ENCODE results near the gene SIDT2. TPM values are rescaled to one million over a fixed set of nuclear protein-coding genes. Genes with fewer than 3 reads are reported as not detected.

Gene SIDT2
- total and polyA plus RNA-seq, 2 of the 13 experiments (the other 11 are each of a cell fraction or from before 2014, with no cell fraction given), result 11.5 to 28.0 TPM

DNA sequence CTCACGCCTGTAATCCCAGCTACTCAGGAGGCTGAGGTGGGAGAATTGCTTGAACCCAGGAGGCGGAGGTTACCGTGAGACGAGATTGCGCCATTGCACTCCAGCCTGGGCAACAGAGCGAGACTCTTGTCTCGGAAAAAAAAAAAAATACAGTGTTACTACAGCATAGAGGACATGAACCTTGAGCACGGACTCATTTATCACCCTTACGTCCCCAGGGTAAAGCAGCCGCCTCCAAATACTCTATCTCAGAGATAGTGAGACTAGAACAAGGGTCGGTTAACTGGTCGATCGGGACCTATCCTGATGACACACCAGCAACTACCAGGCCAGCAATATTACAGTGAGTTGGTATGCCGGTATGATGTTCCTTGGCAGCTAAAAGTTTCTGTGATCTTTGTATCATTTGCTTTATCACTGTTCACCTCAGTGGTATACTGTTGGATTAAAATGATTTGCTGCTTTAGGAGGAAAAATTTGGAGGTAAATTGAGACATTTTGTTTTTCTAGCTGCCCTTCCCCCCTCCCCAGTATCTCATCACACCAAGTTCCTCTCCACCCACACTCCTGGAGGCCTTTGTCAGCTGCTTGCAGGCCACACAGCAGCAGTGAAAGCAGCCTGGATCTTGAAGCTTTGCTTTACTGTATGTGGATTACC lies 7.0 kb upstream of the SIDT2 start:
- Histone ChIP-seq H3K79me2 (ENCODE audit: insufficient read depth, low read length) (no peaks in the 10 kb centered on the region), H3K36me3 (replicated peaks in 1 of 2; ENCODE audit: control insufficient read depth in 1 of 2, insufficient read depth in 2 of 2, low read length in 2 of 2) (peaks cover 6 to 31% of the 10 kb centered on the region in 2 experiments; a peak in 4 of 5 replicates), H3K9me3 (ENCODE audit: low read length) (no peaks in the 10 kb centered on the region), H3K4me1 (ENCODE audit: insufficient read depth, low read length) (peaks cover 19% of the 10 kb centered on the region; the same call in 1 of the 2 replicates), H3K9ac (ENCODE audit: insufficient read depth, low read depth, low read length) (no peak overlapping the region), H4K20me1 (ENCODE audit: insufficient read depth, low read length) (no peaks in the 10 kb centered on the region), H3K4me3 (replicated peaks in 1 of 3; ENCODE audit: insufficient read depth in 1 of 3, low read depth in 2 of 3, low read length in 3 of 3) (no peak overlapping the region), H3K27me3 (ENCODE audit: control insufficient read depth in 1 of 2, insufficient read depth in 2 of 2, low read length in 2 of 2) (no peaks in the 10 kb centered on the region), H2AFZ (ENCODE audit: low read length) (no peak overlapping the region), H3K4me2 (ENCODE audit: low read depth, low read length) (no peak overlapping the region), H3K27ac (ENCODE audit: extremely low read length, insufficient read depth, low read length) (no peak overlapping the region)
- TF ChIP-seq ZNF121 (CRISPR knock-in tag; IDR thresholded peaks at IDR 0.05) (peak; percentile 53; the same call in 1 of the 2 replicates), HMG20A (CRISPR knock-in tag; IDR thresholded peaks at IDR 0.05; ENCODE audit: borderline replicate concordance) (no peak), ZNF784 (CRISPR knock-in tag; IDR thresholded peaks at IDR 0.05; ENCODE audit: borderline replicate concordance) (no peak)
- no TSS peak for BruUV-seq (replicated peaks)
- no peak for ATAC-seq
- 89% methylated on average over 13 of the region's 14 CpGs for WGBS (ENCODE audit: low lambda C conversion rate)
- in situ Hi-C loops (cut with HindIII; ENCODE audit: extremely low pct_ligation_motif_present, low pct_unique_long_range_greater_than_20kb) (no loop called here), intact Hi-C loops (cut with micrococcal nuclease; ENCODE audit: unreplicated experiment) (no loop called here)
- DNase-seq (ENCODE audit: low spot score), result no peak
- FAIRE-seq, result no peak
- CTCF ChIA-PET (ENCODE audit: low intra/inter-chr PET ratio, low total read pairs), result no interaction called here
- POLR2A ChIA-PET, result interaction anchor here (1.8 kb wide), 1 partner anchor 27 kb away, joined by 9 read pairs; the partner anchor contains the start of gene PAFAH1B2

DNA sequence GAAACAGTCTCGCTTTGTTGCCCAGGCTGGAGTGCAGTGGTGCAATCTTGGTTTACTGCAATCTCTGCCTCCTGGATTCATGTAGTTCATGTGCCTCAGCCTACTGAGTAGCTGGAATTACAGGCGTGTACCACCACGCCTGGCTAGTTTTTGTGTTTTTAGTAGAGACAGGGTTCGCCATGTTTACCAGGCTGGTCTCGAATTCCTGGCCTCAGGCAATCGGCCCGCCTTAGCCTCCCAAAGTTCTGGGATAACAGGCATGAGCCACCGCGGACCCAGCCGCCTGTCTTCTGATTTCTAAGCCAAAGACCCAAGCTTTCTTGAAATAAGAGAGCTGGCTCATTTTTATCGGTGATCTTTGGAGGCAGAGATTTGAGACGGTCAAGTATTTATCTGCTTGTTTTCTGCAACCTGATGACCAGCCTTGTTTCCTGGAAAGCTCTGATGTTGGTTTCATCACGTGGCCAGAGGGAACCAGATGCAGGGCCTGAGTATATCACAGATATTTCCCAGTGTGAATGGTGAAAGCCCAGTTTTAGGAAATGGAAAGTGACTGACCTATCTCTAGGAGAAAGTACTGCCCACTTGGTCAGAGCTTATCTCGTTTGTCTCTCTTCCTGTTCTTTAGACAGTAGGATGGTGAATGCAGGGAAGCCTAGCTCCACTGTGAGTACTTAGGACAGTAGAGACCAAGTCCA lies 5.7 kb upstream of the SIDT2 start:
- no TSS peak for BruUV-seq (replicated peaks)
- intact Hi-C loops (cut with micrococcal nuclease; ENCODE audit: unreplicated experiment), result no loop called here
- H3K27ac ChIP-seq (ENCODE audit: extremely low read length, insufficient read depth, low read length), result no peak overlapping the region
- no peaks in the 10 kb centered on the region for H4K20me1 ChIP-seq (ENCODE audit: insufficient read depth, low read length)
- DNase-seq (ENCODE audit: low spot score) (no peak), ATAC-seq (peak; percentile 26), FAIRE-seq (no peak)
- H3K9ac ChIP-seq (ENCODE audit: insufficient read depth, low read depth, low read length), result no peak overlapping the region
- no peak overlapping the region for H3K4me2 ChIP-seq (ENCODE audit: low read depth, low read length)
- H2AFZ ChIP-seq (ENCODE audit: low read length), result no peak overlapping the region
- 92% methylated on average over 14 of the region's 14 CpGs for WGBS (ENCODE audit: low lambda C conversion rate)
- H3K4me1 ChIP-seq (ENCODE audit: insufficient read depth, low read length), result peaks cover 23% of the 10 kb centered on the region
- no peak for TF ChIP-seq RARA (CRISPR knock-in tag; IDR thresholded peaks at IDR 0.05)
- peak; percentile 5 for TF ChIP-seq RBM22 (optimal IDR thresholded peaks at IDR 0.05; ENCODE audit: low read length)
- TF ChIP-seq DR1 (CRISPR knock-in tag; IDR thresholded peaks at IDR 0.05), result no peak
- TF ChIP-seq PAF1 (CRISPR knock-in tag; IDR thresholded peaks at IDR 0.05), result peak; percentile 61; the same call in 1 of the 2 replicates
- no peak for TF ChIP-seq MEIS1 (CRISPR knock-in tag; IDR thresholded peaks at IDR 0.05; ENCODE audit: borderline replicate concordance)
- TF ChIP-seq, protein P1, sequence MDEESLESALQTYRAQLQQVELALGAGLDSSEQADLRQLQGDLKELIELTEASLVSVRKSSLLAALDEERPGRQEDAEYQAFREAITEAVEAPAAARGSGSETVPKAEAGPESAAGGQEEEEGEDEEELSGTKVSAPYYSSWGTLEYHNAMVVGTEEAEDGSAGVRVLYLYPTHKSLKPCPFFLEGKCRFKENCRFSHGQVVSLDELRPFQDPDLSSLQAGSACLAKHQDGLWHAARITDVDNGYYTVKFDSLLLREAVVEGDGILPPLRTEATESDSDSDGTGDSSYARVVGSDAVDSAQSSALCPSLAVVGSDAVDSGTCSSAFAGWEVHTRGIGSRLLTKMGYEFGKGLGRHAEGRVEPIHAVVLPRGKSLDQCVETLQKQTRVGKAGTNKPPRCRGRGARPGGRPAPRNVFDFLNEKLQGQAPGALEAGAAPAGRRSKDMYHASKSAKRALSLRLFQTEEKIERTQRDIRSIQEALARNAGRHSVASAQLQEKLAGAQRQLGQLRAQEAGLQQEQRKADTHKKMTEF (CRISPR knock-in tag; IDR thresholded peaks at IDR 0.05), result no peak
- TF ChIP-seq ZNF780A (CRISPR knock-in tag; IDR thresholded peaks at IDR 0.05), result no peak
- no peak for TF ChIP-seq TBL1XR1 (IDR thresholded peaks at IDR 0.05; ENCODE audit: borderline replicate concordance, low read length, partially characterized antibody)
- H3K4me3 ChIP-seq (replicated peaks in 1 of 3; ENCODE audit: insufficient read depth in 1 of 3, low read depth in 2 of 3, low read length in 3 of 3), result no peak overlapping the region
- POLR2A ChIA-PET, result interaction anchor here (1.8 kb wide), 1 partner anchor 28 kb away, joined by 9 read pairs; the partner anchor contains the start of gene PAFAH1B2
- no peaks in the 10 kb centered on the region for H3K79me2 ChIP-seq (ENCODE audit: insufficient read depth, low read length)
- in situ Hi-C loops (cut with HindIII; ENCODE audit: extremely low pct_ligation_motif_present, low pct_unique_long_range_greater_than_20kb), result no loop called here
- no peaks in the 10 kb centered on the region for H3K27me3 ChIP-seq (ENCODE audit: control insufficient read depth in 1 of 2, insufficient read depth in 2 of 2, low read length in 2 of 2)
- CTCF ChIA-PET (ENCODE audit: low intra/inter-chr PET ratio, low total read pairs), result no interaction called here
- H3K36me3 ChIP-seq (replicated peaks in 1 of 2; ENCODE audit: control insufficient read depth in 1 of 2, insufficient read depth in 2 of 2, low read length in 2 of 2), result peaks cover 3 to 18% of the 10 kb centered on the region in 2 experiments; a peak in 4 of 5 replicates
- H3K9me3 ChIP-seq (ENCODE audit: low read length), result no peaks in the 10 kb centered on the region

Measured in HepG2 (cell line).